ENCODE data around the gene CEP95.
"Not testable (repeated sequence)": the region's sequence is repeated elsewhere in the genome, so short reads cannot be mapped to it uniquely, and the experiment has no call there.

The CEP95 gene

GRCh38 chr17:64466019-64466735, 40.6 kb upstream of the CEP95 start:
- H3K4me3 ChIP-seq (ENCODE audit: low read depth, low read length): no peak overlapping the region
- no peak for DNase-seq (ENCODE audit: low read depth)
- TF ChIP-seq, protein P1, sequence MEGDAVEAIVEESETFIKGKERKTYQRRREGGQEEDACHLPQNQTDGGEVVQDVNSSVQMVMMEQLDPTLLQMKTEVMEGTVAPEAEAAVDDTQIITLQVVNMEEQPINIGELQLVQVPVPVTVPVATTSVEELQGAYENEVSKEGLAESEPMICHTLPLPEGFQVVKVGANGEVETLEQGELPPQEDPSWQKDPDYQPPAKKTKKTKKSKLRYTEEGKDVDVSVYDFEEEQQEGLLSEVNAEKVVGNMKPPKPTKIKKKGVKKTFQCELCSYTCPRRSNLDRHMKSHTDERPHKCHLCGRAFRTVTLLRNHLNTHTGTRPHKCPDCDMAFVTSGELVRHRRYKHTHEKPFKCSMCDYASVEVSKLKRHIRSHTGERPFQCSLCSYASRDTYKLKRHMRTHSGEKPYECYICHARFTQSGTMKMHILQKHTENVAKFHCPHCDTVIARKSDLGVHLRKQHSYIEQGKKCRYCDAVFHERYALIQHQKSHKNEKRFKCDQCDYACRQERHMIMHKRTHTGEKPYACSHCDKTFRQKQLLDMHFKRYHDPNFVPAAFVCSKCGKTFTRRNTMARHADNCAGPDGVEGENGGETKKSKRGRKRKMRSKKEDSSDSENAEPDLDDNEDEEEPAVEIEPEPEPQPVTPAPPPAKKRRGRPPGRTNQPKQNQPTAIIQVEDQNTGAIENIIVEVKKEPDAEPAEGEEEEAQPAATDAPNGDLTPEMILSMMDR (IDR thresholded peaks at IDR 0.05; ENCODE audit: low read depth, low read length, missing control alignments): no peak

GRCh38 chr17:64466834-64467233, 39.9 kb upstream of the CEP95 start:
- not testable (repeated sequence) for H3K4me3 ChIP-seq (ENCODE audit: low read depth, low read length); DNase-seq (ENCODE audit: low read depth)

- H3K4me3 ChIP-seq (ENCODE audit: low read depth, low read length): no peak overlapping the region
- TF ChIP-seq, protein P1 (IDR thresholded peaks at IDR 0.05; ENCODE audit: low read depth, low read length, missing control alignments): no peak
- DNase-seq (ENCODE audit: low read depth): no peak
Observed at GRCh38 chr17:64470625-64471024, 36.2 kb upstream of the CEP95 start.

- DNase-seq (ENCODE audit: low read depth): no peak
- H3K4me3 ChIP-seq (ENCODE audit: low read depth, low read length): no peak overlapping the region
- TF ChIP-seq, protein P1 (IDR thresholded peaks at IDR 0.05; ENCODE audit: low read depth, low read length, missing control alignments): no peak
Observed at GRCh38 chr17:64471440-64471839, 35.3 kb upstream of the CEP95 start.

- DNase-seq (ENCODE audit: low read depth): no peak
- TF ChIP-seq, protein P1 (IDR thresholded peaks at IDR 0.05; ENCODE audit: low read depth, low read length, missing control alignments): no peak
- no peak overlapping the region for H3K4me3 ChIP-seq (ENCODE audit: low read depth, low read length)
Observed at GRCh38 chr17:64472564-64472963, 34.2 kb upstream of the CEP95 start.

GRCh38 chr17:64477849-64478248, 28.9 kb upstream of the CEP95 start:
- H3K4me3 ChIP-seq (ENCODE audit: low read depth, low read length): no peak overlapping the region
- TF ChIP-seq, protein P1 (IDR thresholded peaks at IDR 0.05; ENCODE audit: low read depth, low read length, missing control alignments): no peak
- DNase-seq (ENCODE audit: low read depth): no peak

DNA sequence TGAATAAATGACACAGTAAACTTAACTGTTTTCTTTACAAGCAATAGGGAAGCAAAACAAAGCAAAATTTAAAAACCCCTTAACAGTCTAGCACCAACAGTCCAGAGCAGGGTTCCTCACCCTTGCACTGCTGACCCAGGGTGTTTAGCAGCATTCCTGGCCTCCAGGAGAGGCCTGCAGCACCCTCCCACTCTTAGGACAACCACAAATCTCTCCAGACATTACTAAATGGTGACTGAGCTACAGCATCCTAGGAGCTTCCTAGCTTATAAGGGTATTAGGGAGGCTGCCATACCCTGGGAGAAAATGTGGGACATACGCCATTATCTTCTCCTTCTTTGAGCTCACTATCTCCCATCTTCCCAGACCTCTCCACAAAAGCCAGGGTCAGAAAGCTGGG, 25.8 kb upstream of the CEP95 start:
- no peak overlapping the region for H3K4me3 ChIP-seq (ENCODE audit: low read depth, low read length)
- TF ChIP-seq, protein P1 (IDR thresholded peaks at IDR 0.05; ENCODE audit: low read depth, low read length, missing control alignments): no peak
- DNase-seq (ENCODE audit: low read depth): no peak

Measured in GM12864 (cell line).